ENCODE measurements around the gene PGA5. TPM values are rescaled to one million over a fixed set of nuclear protein-coding genes. Genes with fewer than 3 reads are reported as not detected.

Gene PGA5
- total RNA-seq, 1 experiment from 2014 or later = 0.33 TPM

GRCh38 chr11:61266602-61267001, 25.6 kb downstream of the PGA5 start:
- Histone ChIP-seq H2BK15ac (ENCODE audit: low read depth, low read length) (no peak overlapping the region), H3K27ac (ENCODE audit: insufficient read length, low read depth, low read length) (no peak overlapping the region), H3K9me3 (ENCODE audit: control insufficient read depth, low read depth, low read length) (no peaks in the 10 kb centered on the region), H4K5ac (ENCODE audit: insufficient read length, low read depth, low read length) (no peak overlapping the region), H2BK20ac (ENCODE audit: low read depth, low read length, poor library complexity, severe bottlenecking) (no peak overlapping the region), H4K20me1 (ENCODE audit: control insufficient read depth, insufficient read depth, insufficient read length) (no peaks in the 10 kb centered on the region), H3K79me1 (ENCODE audit: insufficient read depth, low read depth, low read length, poor library complexity, severe bottlenecking) (no peaks in the 10 kb centered on the region), H2BK120ac (ENCODE audit: low read depth, low read length, poor library complexity, severe bottlenecking) (no peak overlapping the region), H3K9ac (ENCODE audit: extremely low read depth, insufficient read length, low read length) (no peak overlapping the region), H2BK12ac (ENCODE audit: insufficient read length, low read depth, low read length) (no peak overlapping the region), H3T11ph (ENCODE audit: low read length) (no peak overlapping the region), H3K23me2 (ENCODE audit: insufficient read length, low read depth, low read length, poor library complexity, severe bottlenecking) (no peaks in the 10 kb centered on the region), H3K4me2 (ENCODE audit: insufficient read depth, insufficient read length, low read length) (no peak overlapping the region), H2AK5ac (ENCODE audit: insufficient read length, low read length) (no peak overlapping the region), H3K18ac (ENCODE audit: insufficient read length, low read depth, low read length) (no peak overlapping the region), H4K8ac (replicated peaks; ENCODE audit: insufficient read length, low read depth, low read length) (no peak overlapping the region), H3K56ac (ENCODE audit: insufficient read length, low read depth, low read length) (no peak overlapping the region), H3K23ac (ENCODE audit: insufficient read length, low read depth, low read length) (no peak overlapping the region), H3K4me1 (ENCODE audit: insufficient read depth, low read length) (no peaks in the 10 kb centered on the region), H3K4ac (ENCODE audit: low read depth, low read length) (no peak overlapping the region), H3K27me3 (ENCODE audit: insufficient read depth, low read length) (no peaks in the 10 kb centered on the region), H2AFZ (ENCODE audit: low read length) (no peak overlapping the region), H3K79me2 (ENCODE audit: insufficient read depth, low read length) (no peaks in the 10 kb centered on the region), H2BK5ac (ENCODE audit: insufficient read length, low read length) (no peak overlapping the region), H3K14ac (ENCODE audit: insufficient read depth, low read length) (no peak overlapping the region), H4K91ac (ENCODE audit: insufficient read length, low read depth, low read length) (no peak overlapping the region)
- TF ChIP-seq, protein P1, sequence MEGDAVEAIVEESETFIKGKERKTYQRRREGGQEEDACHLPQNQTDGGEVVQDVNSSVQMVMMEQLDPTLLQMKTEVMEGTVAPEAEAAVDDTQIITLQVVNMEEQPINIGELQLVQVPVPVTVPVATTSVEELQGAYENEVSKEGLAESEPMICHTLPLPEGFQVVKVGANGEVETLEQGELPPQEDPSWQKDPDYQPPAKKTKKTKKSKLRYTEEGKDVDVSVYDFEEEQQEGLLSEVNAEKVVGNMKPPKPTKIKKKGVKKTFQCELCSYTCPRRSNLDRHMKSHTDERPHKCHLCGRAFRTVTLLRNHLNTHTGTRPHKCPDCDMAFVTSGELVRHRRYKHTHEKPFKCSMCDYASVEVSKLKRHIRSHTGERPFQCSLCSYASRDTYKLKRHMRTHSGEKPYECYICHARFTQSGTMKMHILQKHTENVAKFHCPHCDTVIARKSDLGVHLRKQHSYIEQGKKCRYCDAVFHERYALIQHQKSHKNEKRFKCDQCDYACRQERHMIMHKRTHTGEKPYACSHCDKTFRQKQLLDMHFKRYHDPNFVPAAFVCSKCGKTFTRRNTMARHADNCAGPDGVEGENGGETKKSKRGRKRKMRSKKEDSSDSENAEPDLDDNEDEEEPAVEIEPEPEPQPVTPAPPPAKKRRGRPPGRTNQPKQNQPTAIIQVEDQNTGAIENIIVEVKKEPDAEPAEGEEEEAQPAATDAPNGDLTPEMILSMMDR (conservative IDR thresholded peaks at IDR 0.05) = no peak
- H3K27me3 Mint-ChIP-seq (ENCODE audit: low read depth) = no peaks in the 10 kb centered on the region
- H3K4me1 Mint-ChIP-seq = no peaks in the 10 kb centered on the region
- no peak for DNase-seq
- WGBS (ENCODE audit: extremely low coverage, insufficient read length, low lambda C conversion rate) = no CpG with 5 or more reads among the region's 4 CpGs
- H3K36me3 Mint-ChIP-seq (ENCODE audit: insufficient read depth in 1 of 3, low read depth in 3 of 3) = peaks cover 0 to 22% (median 0%) of the 10 kb centered on the region in 3 experiments; a peak in 2 of 7 replicates
- H3K4me3 Mint-ChIP-seq = no peak overlapping the region
- H3K9me3 Mint-ChIP-seq = no peaks in the 10 kb centered on the region
- H3K27ac Mint-ChIP-seq = no peak overlapping the region
